Measurements from ENCODE around the gene GNG12. TPM values are rescaled to one million over a fixed set of nuclear protein-coding genes. Genes with fewer than 3 reads are reported as not detected.

GNG12 gene
- polyA plus RNA-seq, 3 donors: 0.03 TPM; not detected in 2

DNA sequence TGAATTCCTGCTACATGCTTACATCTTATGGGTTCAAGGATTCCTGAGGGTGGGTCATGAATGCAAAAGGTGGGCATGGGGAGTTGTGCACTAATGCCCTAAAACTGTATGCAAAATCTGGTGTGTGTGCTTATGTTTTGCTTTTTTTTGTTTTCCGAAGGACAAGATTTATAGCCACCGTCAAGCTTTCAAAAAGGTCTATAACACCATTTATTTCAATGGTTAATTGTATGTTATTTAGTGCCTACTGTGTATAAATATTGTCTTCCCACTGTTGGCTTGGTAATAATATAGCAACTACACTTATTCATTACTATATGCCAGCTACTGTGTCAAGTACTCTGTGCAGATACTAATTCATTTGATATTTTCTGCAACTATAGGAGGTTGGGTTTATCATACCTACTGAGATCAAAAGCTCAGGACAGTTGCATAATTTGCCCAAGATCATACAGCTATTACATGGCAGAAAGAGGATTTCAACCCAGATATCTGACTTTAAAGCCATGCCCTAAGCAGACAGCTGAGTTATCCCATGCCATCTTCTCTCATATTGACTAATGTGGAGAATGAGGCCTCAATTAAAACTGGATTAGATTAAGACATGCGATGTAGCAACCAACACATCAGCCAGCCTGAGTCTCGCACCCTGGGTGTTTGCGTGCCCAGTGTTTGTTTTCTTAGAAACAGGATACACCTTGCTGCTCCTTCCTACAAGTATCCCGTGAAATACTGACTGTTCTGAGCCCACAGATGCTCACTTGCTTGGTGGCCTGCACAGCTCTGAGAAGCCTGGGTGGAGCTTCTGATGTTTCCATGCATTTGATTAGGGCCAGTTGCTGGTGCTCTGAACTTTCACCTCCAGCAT is 113.7 kb downstream of the GNG12 start:
- Histone ChIP-seq H3K79me2 (ENCODE audit: insufficient read depth, low read length) (no peaks in the 10 kb centered on the region), H3K9ac (ENCODE audit: insufficient read depth, low read length, poor library complexity, severe bottlenecking) (no peak overlapping the region), H3K27me3 (ENCODE audit: control insufficient read depth in 2 of 2, insufficient read depth in 2 of 2, low read length in 2 of 2) (no peaks in the 10 kb centered on the region), H4K20me1 (ENCODE audit: insufficient read depth, low read length) (no peaks in the 10 kb centered on the region), H3K9me3 (replicated peaks in 1 of 2; ENCODE audit: control insufficient read depth in 1 of 2, insufficient read depth in 1 of 2, low read length in 2 of 2) (no peaks in the 10 kb centered on the region), H3K4me2 (replicated peaks; ENCODE audit: extremely low read depth, low read length, poor library complexity, severe bottlenecking) (no peak overlapping the region), H2AFZ (ENCODE audit: insufficient read depth, low read depth, low read length, poor library complexity, severe bottlenecking) (no peak overlapping the region), H3K4me3 (replicated peaks in 1 of 3; ENCODE audit: low read depth in 2 of 3, low read length in 3 of 3) (no peak overlapping the region), H3K36me3 (replicated peaks in 1 of 2; ENCODE audit: control insufficient read depth in 1 of 2, insufficient read depth in 2 of 2, low read length in 2 of 2) (no peaks in the 10 kb centered on the region), H3K4me1 (ENCODE audit: control insufficient read depth in 1 of 2, insufficient read depth in 2 of 2, low read length in 2 of 2) (peaks cover 0 to 5% of the 10 kb centered on the region in 2 donors), H3K27ac (ENCODE audit: low read depth in 1 of 2, low read length in 2 of 2) (no peak overlapping the region)
- no peaks in the 10 kb centered on the region for H3K36me3 Mint-ChIP-seq
- WGBS (ENCODE audit: insufficient coverage): 29% methylated on average over 3 of the region's 6 CpGs
- intact Hi-C loops (cut with micrococcal nuclease): loop anchor here in 1 of 2 donors (5.0 kb wide), 1 partner anchor 32 kb away; the partner anchor contains the start of gene GADD45A
- H3K27me3 Mint-ChIP-seq (ENCODE audit: low read depth in 3 of 3): no peaks in the 10 kb centered on the region
- no peaks in the 10 kb centered on the region for H3K9me3 Mint-ChIP-seq
- H3K4me1 Mint-ChIP-seq: no peaks in the 10 kb centered on the region
- H3K4me3 Mint-ChIP-seq: no peak overlapping the region
- no peak for DNase-seq
- TF ChIP-seq, protein P1, sequence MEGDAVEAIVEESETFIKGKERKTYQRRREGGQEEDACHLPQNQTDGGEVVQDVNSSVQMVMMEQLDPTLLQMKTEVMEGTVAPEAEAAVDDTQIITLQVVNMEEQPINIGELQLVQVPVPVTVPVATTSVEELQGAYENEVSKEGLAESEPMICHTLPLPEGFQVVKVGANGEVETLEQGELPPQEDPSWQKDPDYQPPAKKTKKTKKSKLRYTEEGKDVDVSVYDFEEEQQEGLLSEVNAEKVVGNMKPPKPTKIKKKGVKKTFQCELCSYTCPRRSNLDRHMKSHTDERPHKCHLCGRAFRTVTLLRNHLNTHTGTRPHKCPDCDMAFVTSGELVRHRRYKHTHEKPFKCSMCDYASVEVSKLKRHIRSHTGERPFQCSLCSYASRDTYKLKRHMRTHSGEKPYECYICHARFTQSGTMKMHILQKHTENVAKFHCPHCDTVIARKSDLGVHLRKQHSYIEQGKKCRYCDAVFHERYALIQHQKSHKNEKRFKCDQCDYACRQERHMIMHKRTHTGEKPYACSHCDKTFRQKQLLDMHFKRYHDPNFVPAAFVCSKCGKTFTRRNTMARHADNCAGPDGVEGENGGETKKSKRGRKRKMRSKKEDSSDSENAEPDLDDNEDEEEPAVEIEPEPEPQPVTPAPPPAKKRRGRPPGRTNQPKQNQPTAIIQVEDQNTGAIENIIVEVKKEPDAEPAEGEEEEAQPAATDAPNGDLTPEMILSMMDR (IDR thresholded peaks at IDR 0.05): no peak
- no peak overlapping the region for H3K27ac Mint-ChIP-seq

DNA sequence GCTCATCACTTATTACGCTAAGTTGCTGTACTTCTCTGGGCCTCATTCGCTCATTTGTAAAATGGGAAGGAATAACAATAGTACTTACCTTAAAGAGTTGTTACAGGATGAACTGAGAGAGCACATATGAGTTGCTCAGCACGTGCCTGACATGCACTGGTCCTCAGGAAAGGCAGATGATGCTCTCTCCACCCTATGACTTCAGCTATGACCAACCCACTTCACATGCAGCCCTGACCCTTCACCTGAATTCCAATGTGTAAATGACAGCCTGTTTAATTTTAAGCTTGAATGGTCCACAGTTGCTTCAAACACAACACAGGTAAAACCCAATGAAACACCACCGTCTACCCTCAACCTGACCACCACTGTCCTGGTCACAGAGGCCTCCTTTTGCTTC is 115.4 kb downstream of the GNG12 start:
- no peak overlapping the region for H2AFZ ChIP-seq (ENCODE audit: insufficient read depth, low read depth, low read length, poor library complexity, severe bottlenecking)
- no peak overlapping the region for H3K4me3 ChIP-seq (replicated peaks in 1 of 3; ENCODE audit: low read depth in 2 of 3, low read length in 3 of 3)
- no peaks in the 10 kb centered on the region for H4K20me1 ChIP-seq (ENCODE audit: insufficient read depth, low read length)
- H3K9me3 ChIP-seq (replicated peaks in 1 of 2; ENCODE audit: control insufficient read depth in 1 of 2, insufficient read depth in 1 of 2, low read length in 2 of 2): no peaks in the 10 kb centered on the region
- WGBS (ENCODE audit: insufficient coverage): 93% methylated on average over 3 of the region's 4 CpGs
- no peak overlapping the region for H3K4me2 ChIP-seq (replicated peaks; ENCODE audit: extremely low read depth, low read length, poor library complexity, severe bottlenecking)
- no peaks in the 10 kb centered on the region for H3K36me3 Mint-ChIP-seq
- H3K27ac ChIP-seq (ENCODE audit: low read depth in 1 of 2, low read length in 2 of 2): no peak overlapping the region
- no peak for DNase-seq
- H3K27ac Mint-ChIP-seq: no peak overlapping the region
- TF ChIP-seq, protein P1 (IDR thresholded peaks at IDR 0.05): no peak
- H3K9ac ChIP-seq (ENCODE audit: insufficient read depth, low read length, poor library complexity, severe bottlenecking): no peak overlapping the region
- no peaks in the 10 kb centered on the region for H3K36me3 ChIP-seq (replicated peaks in 1 of 2; ENCODE audit: control insufficient read depth in 1 of 2, insufficient read depth in 2 of 2, low read length in 2 of 2)
- H3K4me3 Mint-ChIP-seq: no peak overlapping the region
- H3K4me1 ChIP-seq (ENCODE audit: control insufficient read depth in 1 of 2, insufficient read depth in 2 of 2, low read length in 2 of 2): no peaks in the 10 kb centered on the region
- no peaks in the 10 kb centered on the region for H3K27me3 Mint-ChIP-seq (ENCODE audit: low read depth in 3 of 3)
- H3K79me2 ChIP-seq (ENCODE audit: insufficient read depth, low read length): no peaks in the 10 kb centered on the region
- peaks cover 6% of the 10 kb centered on the region for H3K4me1 Mint-ChIP-seq
- H3K9me3 Mint-ChIP-seq: no peaks in the 10 kb centered on the region
- intact Hi-C loops (cut with micrococcal nuclease): no loop called here
- no peaks in the 10 kb centered on the region for H3K27me3 ChIP-seq (ENCODE audit: control insufficient read depth in 2 of 2, insufficient read depth in 2 of 2, low read length in 2 of 2)

Measured in CD14-positive monocyte (primary cell).